ENCODE data around the gene FRMD4A.

The FRMD4A gene

DNA sequence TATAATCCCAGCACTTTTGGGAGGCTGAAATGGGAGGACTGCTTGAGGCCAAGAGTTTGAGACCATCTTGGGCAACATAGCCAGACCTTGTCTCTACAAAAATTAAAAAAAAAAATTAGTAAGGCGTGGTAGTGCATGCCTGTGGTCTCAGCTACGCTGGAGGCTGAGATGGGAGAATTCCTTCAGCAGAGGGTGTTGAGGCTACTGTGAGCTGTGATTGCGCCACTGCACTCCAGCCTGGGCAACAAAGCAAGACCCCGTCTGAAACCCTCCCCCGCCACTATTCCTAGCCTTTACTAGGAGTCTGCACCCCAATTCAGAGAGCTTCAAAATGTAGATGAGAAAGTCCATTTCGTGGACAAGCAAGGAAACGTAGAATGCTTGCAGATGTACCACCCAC, 648.8 kb downstream of the FRMD4A start:
- no peak for DNase-seq

DNA sequence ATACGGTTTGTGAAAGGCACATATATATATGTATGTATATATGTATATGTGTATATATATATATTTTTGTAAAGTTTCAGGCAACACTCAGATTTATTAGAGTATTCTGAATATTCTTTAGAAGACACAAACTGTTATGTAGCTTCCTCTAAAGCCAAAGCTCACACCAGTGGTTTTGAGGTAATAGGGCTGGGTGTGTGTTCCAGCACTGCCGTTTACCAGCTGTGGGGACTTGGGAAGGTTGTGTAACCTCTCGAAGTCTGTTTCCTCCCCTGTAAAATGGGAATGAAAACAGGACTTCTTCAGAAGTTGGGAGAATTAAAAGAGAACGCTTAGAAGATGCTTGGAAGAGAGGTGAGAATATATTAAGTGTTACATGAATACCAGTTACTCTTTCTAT, 649.2 kb downstream of the FRMD4A start:
- DNase-seq = no peak

DNA sequence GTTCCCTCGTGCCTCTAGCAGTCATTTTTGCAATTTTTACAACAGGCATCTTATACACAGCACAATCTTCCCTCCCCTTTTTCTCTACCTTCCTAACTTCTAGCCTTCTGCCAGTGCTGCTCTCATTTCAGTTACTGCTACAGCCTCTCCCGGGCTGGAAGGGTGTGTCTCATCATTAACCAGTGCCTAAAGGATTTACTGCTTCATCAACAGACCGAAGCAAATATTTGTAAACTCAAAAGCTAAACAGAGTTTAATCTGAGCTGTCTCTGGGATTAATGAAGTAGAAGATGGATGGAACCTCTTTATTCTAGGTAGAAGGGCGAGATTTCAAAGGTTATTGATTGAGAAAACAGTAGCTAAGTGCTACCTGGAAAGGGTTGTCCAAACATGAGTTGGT, 649.6 kb downstream of the FRMD4A start:
- DNase-seq = no peak

- no peak for DNase-seq
These were observed 652.5 kb downstream of the FRMD4A start for GRCh38 chr10:13678101-13678843.

DNA sequence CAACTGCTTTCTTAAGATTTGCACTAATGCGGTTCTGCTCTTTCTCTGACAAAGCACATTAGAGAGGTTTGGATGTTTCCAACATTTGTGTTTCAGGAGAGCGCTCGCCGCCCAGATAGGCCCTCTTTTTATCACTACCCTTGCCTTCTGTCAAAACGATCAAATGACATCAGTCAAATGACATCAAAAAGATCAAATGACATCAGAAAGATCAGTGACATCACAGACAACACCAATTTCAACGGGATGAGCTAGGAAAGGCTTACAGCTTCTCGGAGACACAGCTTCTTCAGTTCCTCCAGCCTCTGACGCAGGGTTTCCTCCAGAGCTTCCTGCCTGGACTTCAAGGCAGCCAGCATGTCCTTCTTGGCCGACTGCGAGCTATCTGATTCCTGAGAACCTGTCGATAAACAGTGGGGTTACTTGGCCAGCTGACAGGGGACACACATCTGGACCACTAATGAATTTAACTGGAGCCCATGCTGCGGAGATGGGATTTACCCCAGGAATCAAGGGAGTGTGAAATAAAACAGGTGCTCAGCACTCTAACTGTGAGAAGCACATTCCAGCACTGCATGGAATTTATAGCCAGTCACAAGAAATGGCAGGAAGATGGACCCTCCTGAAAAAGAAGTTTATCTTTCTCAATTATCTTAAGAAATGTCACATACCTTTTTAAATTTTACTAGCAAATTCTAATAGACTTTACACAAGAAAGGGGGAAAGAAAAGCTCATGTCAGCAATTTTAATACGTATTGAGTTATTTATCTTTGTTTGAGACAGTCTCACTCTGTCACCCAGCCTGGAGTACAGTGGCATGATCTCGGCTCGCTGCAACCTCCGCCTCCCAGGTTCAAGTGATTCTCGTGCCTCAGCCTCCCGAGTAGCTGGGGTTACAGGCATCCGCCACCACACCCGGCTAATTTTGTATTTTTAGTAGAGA, 655.8 kb downstream of the FRMD4A start:
- DNase-seq = no peak

DNA sequence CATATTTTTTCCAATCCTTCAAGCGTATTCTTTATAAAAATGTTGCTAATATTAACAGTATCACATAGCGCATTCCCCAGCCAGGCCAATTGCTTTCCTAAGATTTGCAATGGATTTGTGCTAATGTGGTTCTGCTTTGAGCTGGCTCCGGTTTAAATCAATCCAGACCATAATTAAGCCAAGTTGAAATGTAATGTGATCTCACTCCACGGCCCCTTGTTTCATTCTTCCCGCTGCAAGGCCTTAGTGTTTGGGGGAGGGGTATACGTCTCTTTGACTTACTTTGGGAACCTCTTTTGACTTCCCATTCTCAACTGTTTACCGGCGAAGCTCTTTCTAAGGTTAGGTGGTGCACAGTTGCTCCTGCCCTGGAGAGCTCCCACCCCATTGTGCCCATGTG, 657.6 kb downstream of the FRMD4A start:
- no peak for DNase-seq

- DNase-seq = no peak
These were observed 658.2 kb downstream of the FRMD4A start for GRCh38 chr10:13672548-13672947.

GRCh38 chr10:13671904-13672303, 658.8 kb downstream of the FRMD4A start:
- no peak for DNase-seq

- no peak for DNase-seq
These were observed 660.4 kb downstream of the FRMD4A start for GRCh38 chr10:13670311-13670710.

DNA sequence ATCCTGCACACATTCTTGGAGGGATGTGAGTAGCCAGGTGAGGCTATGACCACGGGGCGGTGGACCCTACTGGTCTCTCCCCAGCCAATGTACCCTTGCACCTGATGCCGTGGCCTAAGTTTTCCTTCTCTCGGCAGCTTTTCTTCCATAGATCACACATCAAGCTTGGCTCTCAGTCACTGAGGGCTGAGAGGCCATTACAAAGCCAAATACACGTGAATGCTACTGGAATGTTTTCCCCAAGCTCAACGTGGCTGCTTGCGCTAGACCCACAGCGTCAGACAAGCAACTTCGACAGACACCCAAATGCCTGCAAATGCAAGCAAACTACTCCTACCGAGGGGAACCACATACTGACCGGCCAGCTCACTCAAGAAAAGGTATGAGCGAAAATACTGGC, 660.8 kb downstream of the FRMD4A start:
- no peak for DNase-seq

DNA sequence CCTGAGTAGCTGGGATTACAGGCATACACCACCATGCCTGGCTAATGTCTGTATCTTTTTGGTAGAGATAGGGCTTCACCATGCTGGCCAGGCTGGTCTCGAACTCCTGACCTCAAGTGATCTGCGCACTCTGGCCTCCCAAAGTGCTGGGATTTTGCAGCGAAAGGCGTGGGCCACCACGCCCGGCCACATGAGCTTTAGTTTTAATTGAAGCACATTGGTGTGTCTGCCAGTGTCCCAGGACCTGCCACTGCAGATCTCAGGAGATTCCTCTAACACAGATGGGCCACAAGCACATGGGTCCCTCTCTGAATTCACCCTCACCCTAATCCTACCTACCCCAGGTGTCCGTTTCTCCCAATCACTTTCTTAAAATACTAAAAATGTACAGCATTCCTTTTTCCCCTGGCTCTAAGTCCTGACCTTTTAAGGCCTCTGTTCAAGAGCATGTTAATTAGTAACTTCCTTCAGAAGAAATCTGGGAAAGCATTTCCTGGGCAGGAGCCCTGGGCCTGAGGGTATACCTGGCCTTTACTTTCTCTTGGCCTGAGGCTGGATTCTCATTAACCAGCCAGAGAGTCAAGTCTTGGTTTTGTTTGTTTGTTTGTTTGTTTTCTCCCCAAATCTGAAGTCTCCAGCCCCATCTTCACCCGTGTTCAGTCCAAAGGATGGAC, 661.4 kb downstream of the FRMD4A start:
- DNase-seq = no peak

DNA sequence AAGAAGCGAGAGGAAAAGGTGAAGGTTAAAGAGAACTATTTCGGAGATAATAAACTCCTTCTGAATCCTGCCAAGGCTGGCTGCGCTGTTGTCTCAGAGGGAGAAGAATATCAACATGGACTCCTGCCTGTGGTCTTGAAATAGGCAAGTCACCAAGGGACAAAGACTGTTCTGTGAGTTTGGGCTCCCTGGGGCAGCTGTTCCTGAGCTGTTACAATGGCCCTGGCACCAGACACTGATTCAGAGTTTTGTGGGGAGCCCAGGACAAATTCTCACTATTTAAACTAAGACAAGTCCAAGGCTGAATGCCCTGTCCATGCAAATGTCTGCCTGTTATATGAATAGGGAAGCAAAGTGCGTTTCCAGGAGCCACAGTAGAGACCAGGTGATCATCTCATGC, 662.6 kb downstream of the FRMD4A start:
- DNase-seq = no peak

DNA sequence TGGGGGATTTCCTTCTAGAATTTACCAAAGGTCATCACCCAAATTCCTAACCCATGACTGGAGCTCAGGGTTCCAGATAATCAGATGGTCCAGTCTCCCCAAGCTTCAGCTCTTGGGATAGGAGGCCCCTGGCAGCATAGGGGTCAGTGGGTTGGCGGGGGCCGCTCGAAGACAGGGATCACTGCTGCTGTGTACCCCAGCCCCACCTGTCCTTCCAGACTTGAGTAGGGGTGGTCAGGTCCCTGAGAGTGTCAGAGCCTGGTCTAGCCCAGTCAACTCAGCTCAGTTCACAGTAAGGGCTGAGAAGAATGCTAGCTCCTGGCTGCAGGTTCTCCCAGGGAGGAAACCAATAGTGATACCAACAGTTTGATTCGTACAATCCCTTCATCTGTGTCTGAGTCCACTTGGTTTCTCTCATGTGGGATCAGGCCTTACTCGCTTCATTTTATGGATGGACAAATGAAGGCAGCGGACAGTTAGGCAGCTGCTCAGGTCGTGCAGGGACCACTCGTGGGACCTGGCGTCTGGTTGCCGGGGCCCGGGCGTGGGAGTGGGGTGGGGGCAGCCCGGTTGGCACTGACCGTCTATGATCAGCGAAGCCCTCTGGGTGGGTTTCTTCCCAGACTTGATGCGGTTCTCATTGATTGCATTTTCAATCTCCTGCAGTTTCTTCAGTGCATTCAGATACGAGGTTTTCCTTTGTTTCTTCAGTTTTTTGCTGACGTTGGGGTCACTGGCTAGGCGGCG, 665.0 kb downstream of the FRMD4A start:
- no peak for DNase-seq

DNA sequence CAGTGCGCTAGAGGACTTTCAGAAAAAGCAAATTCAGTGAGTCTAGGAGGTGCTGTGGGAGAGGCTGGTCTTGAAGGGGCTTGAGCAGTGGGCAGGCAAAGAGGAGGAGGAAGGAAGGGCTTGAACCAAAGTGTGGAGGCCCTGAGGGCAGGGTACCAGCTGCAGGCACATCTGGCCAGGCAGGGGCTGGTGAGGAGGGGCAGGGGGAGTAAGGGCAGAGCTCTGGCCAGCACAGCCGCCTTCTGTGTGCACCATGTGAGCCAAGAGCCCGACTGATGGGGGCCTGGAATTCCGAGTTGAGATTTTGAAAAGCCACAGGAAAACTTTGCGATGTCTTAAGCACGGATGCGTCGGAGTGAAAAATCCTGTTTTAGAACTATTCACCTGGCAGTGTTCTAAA, 669.5 kb downstream of the FRMD4A start:
- DNase-seq = no peak

- no peak for DNase-seq
These were observed 670.2 kb downstream of the FRMD4A start for GRCh38 chr10:13660551-13660920.

DNA sequence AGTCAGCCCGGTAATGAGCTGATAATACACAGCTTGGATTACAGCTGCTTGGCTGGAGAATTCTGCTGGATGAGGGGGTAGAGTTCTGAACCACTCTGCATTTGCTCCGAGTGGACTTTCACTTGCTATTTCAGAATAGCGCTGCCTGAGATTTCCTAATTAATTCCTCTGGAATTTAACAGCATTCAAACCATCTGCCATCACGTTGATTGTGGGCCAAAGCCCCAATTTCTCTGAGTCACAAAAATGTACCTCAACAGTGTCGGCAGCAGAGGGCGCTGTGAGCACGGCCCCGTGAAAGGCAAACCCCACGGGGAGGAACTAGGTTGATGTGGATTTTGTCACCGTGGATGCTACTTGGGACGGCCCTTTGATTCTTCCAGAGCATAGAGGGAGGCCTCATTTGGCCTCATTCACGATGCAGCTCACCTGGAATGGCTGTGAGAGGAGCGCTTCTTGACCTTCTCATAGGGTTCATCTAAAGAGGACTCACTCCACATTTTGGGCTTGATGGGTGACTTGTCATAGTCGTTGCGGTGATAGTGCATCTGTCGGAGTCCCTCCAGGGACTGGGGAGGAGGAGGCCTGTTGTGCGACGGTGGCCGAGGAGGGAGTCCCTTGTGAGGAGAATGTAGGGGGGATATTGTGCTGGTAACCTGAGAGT, 670.7 kb downstream of the FRMD4A start:
- no peak for DNase-seq

- DNase-seq = no peak
These were observed 671.6 kb downstream of the FRMD4A start for GRCh38 chr10:13658871-13659685.

- no peak for DNase-seq
These were observed 672.5 kb downstream of the FRMD4A start for GRCh38 chr10:13658264-13658663.

DNA sequence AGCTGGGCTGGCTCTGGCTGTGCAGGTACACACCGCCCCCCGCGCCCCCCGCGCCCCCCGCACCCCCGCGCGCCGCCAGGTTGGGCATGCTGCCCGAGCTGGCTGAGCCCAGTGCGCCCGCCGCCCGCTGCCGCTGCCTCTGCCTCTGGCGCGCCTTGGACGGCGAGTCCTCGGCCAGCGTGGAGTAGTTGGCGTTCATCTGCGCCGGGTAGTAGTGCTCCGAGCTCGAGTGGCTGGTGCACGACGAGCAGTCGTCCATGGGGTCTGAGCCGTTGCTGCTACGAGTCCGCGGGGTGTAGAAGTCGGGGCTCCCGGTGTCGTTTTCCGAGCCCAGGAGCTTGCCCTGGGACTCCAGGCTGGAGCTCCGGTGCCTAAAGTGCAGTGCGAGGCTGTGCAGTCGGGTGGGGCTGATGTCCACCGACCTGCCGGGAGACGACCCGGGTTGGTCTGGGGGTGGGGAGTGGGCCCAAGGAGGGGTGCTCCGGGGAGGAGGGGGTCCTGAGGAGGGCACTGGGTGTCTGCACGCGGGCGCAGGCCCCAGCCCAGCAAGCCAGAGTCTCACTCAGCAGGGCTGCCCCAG, 673.5 kb downstream of the FRMD4A start:
- DNase-seq = no peak

DNA sequence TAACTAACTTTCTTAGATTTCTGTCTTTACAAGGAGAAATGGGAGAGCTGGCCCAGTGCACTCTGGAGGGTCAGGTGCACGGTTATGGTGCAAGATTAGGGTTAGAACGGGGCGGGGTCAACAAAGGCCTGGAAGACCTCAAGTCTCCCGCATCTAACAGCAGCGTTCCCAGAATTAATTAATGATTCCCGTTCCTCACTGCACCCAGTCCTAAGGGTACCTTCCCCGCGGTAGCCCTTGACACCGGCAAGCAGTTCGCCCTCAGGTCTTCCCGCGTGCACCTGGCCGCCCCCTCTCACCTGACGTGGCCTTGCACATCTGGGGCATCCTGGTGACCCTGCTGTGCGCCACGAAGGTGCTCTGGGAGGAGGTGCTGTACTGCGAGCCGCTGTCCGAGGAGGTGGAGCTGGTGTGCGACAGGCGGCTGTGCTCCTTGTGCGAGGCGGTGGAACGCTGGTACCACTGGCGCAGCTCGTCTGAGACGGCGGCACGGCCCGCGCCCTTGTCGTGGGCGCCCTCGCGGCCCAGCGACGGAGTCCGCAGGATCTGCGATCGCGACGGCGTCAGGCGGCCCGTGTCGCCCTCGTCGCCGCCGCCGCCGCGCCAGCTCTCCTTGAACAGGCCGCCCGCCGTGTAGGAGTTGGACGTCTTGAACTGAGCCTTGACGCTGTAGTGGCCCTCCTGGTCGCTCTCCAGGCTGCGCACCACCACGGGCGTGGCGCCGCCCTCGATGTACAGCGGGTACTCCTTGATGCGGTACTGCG, 674.2 kb downstream of the FRMD4A start:
- no peak for DNase-seq

Data from NCI-H1436 treated with DMSO at 0.1 percent for 48 hours (cell line).